Epithelial cell of esophagus (primary cell): ENCODE results near the gene FAM227A.

ENCODE experiments used
- DNase-seq: peaks from one replicate; pipeline ENCODE4 v3.0.0; 2010; ENCODE audit warnings: low read depth
- H3K4me3 ChIP-seq: 2 replicates; pipeline ENCODE4 v1.5.1; 2011; ENCODE audit warnings: mild to moderate bottlenecking, low read length, control low read depth
- TF ChIP-seq, protein P1 (sequence below): IDR thresholded peaks from 2 replicates; pipeline ENCODE4 v1.5.1; 2011; ENCODE audit warnings: low read depth, mild to moderate bottlenecking, low read length, control low read depth, inconsistent platforms; ENCODE audit not compliant: insufficient read depth; ENCODE audit errors: missing control alignments

The FAM227A gene

DNA sequence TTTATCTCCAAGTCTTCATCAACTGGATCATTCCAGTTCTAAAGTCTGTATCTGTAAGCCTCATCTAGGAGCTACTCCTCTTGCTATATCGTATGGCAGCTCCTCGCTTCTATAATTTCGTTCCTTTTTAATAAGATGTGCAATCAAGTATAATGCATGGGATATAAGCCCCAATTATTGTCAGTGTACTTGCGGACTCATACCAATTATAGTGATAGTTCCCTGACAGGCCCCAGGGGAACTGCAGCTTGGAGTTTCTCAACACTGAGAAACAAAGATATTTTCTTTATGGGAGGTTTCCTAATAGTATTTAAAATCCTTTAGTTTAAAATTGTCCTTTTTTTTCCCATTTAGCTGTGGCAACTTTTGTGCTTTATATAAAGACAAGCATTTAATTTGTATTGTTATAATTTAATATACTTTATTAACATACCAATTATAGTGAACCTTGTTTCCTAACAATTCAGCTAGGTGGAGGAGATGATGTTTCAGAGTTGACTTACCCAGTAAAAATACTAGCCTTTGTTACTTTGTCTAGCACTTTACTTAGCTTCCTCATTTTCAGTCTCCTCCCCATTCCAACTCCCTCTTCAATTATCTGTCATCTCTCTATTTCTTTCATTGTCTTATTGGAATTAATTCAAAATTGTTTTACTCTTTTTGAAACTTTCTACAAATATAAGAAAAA lies 124.8 kb downstream of the FAM227A start:
- no peak for DNase-seq
- H3K4me3 ChIP-seq, result no peak overlapping the region
- TF ChIP-seq, protein P1, sequence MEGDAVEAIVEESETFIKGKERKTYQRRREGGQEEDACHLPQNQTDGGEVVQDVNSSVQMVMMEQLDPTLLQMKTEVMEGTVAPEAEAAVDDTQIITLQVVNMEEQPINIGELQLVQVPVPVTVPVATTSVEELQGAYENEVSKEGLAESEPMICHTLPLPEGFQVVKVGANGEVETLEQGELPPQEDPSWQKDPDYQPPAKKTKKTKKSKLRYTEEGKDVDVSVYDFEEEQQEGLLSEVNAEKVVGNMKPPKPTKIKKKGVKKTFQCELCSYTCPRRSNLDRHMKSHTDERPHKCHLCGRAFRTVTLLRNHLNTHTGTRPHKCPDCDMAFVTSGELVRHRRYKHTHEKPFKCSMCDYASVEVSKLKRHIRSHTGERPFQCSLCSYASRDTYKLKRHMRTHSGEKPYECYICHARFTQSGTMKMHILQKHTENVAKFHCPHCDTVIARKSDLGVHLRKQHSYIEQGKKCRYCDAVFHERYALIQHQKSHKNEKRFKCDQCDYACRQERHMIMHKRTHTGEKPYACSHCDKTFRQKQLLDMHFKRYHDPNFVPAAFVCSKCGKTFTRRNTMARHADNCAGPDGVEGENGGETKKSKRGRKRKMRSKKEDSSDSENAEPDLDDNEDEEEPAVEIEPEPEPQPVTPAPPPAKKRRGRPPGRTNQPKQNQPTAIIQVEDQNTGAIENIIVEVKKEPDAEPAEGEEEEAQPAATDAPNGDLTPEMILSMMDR, result no peak
